SU-DHL-6 (cell line): ENCODE data around the gene MIA2.

ENCODE experiments used
- CTCF ChIP-seq: fragments of 200-600 bp; sonication (generic); IDR thresholded peaks from one replicate; pipeline ENCODE4 v1.5.1; 2017; ENCODE audit warnings: antibody characterized with exemption, mild to moderate bottlenecking, low read length, moderate library complexity; ENCODE audit not compliant: insufficient read depth, poor library complexity, severe bottlenecking
- EZH2phosphoT487 ChIP-seq: fragments of 200-600 bp; sonication (generic), shearing (Covaris generic); conservative IDR thresholded peaks from 2 replicates; pipeline ENCODE4 v1.6.1; 2018; ENCODE audit warnings: mild to moderate bottlenecking, antibody characterized with exemption, low read length, moderate library complexity, mixed read lengths

GRCh38 chr14:39417014-39417413 lies 183.3 kb downstream of the MIA2 start:
- no peak for TF ChIP-seq CTCF
- TF ChIP-seq EZH2phosphoT487 = no peak
